Measurements from ENCODE around the gene MGME1. TPM values are rescaled to one million over a fixed set of nuclear protein-coding genes. Genes with fewer than 3 reads are reported as not detected.

The MGME1 gene
- total and polyA plus RNA-seq, 2 of the 13 experiments (the other 11 are each of a cell fraction or from before 2014, with no cell fraction given) = 36.7 to 66.6 TPM

DNA sequence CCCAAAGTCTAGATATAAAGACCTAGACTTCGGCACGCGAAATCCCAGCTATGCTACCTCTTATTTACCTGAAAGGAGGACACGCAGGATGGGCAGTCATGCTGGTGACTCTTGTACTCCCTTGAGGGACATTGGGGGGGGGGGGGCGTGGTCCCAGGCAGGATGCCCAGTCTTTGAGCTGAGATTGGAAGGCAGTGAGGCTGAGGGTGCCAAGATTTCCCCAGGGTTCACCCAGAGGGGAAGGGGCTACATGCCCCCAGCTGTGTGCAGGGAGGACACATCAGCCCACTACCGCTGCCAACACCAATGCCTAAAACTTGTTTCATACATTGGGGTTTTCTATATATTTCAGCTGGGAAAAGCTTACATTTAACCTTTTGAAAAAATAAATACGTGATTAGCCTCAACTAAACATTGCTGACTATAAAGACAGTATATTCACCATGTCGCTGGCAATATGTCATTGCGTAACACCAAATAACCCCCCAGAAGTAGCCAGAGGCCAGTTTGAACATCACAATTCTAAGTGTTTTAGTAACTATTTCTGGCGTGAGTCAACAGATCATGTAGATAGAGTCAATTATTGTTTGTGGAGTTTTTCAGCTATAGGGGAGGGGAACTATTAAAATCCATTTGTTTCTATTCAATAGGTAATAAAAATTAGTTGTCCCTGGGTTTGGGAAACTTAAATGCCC is 21.6 kb downstream of the MGME1 start (continued):
- TF ChIP-seq CEBPB (IDR thresholded peaks at IDR 0.05; ENCODE audit: borderline replicate concordance, low read depth, low read length) = peak; percentile 91

DNA sequence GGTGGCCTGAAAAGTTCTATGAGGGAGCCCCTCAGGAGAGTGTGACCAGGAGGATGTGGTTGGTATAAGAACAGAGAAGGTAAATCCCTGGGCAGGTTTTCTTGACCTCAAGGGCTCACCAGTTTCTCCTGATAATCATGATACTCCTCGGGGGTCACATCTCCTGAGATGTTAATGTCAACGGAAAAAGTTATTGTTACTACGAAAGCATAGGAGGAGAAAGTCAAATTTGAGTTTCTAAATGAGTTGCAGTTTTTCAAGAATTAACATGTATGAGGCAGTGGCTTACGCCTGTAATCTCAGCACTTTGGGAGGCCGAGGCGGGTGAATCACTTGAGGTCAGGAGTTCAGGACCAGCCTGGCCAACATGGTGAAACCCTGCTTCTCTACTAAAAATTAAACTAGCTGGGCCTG is 23.4 kb downstream of the MGME1 start:
- Histone ChIP-seq H3K9me3 (ENCODE audit: low read length) (no peaks in the 10 kb centered on the region), H3K9ac (ENCODE audit: insufficient read depth, low read depth, low read length) (no peak overlapping the region), H3K27ac (ENCODE audit: extremely low read length, insufficient read depth, low read length) (no peak overlapping the region), H3K4me2 (ENCODE audit: low read depth, low read length) (no peak overlapping the region), H3K36me3 (replicated peaks in 1 of 2; ENCODE audit: control insufficient read depth in 1 of 2, insufficient read depth in 2 of 2, low read length in 2 of 2) (peaks cover 12 to 35% of the 10 kb centered on the region in 2 experiments), H3K4me1 (ENCODE audit: insufficient read depth, low read length) (peaks cover 16% of the 10 kb centered on the region), H3K79me2 (ENCODE audit: insufficient read depth, low read length) (peaks cover 13% of the 10 kb centered on the region), H3K27me3 (ENCODE audit: control insufficient read depth in 1 of 2, insufficient read depth in 2 of 2, low read length in 2 of 2) (0 out of 5 replicates have a peak, but pooled peaks cover 1 to 2% of the 10 kb centered on the region in 2 experiments), H3K4me3 (replicated peaks in 1 of 3; ENCODE audit: insufficient read depth in 1 of 3, low read depth in 2 of 3, low read length in 3 of 3) (no peak overlapping the region), H2AFZ (ENCODE audit: low read length) (no peak overlapping the region), H4K20me1 (ENCODE audit: insufficient read depth, low read length) (no peaks in the 10 kb centered on the region)
- no TSS peak for BruUV-seq (replicated peaks)
- DNase-seq (ENCODE audit: low spot score) = no peak
- WGBS (ENCODE audit: low lambda C conversion rate) = 93% methylated on average over 6 of the region's 6 CpGs
- in situ Hi-C loops (cut with HindIII; ENCODE audit: extremely low pct_ligation_motif_present, low pct_unique_long_range_greater_than_20kb) = no loop called here
- no peak for ATAC-seq
- ChIA-PET POLR2A (no interaction called here), CTCF (ENCODE audit: low intra/inter-chr PET ratio, low total read pairs) (no interaction called here)
- intact Hi-C loops (cut with micrococcal nuclease; ENCODE audit: unreplicated experiment) = no loop called here
- no peak for FAIRE-seq
- no peak for TF ChIP-seq IRX3 (CRISPR knock-in tag; IDR thresholded peaks at IDR 0.05; ENCODE audit: borderline replicate concordance, low read depth)
- TF ChIP-seq MED8 (CRISPR knock-in tag; IDR thresholded peaks at IDR 0.05; ENCODE audit: insufficient replicate concordance) = peak; percentile 22
- TF ChIP-seq ZNF547 (CRISPR knock-in tag; IDR thresholded peaks at IDR 0.05) = no peak
- TF ChIP-seq SMAD3 (CRISPR knock-in tag; IDR thresholded peaks at IDR 0.05) = no peak
- no peak for TF ChIP-seq ATAD3A (CRISPR knock-in tag; IDR thresholded peaks at IDR 0.05)
- TF ChIP-seq KLF15 (CRISPR knock-in tag; IDR thresholded peaks at IDR 0.05; ENCODE audit: borderline replicate concordance) = no peak

All from HepG2 (cell line).